H9 (cell line): ENCODE measurements around the gene KCNMA1. TPM values are rescaled to one million over a fixed set of nuclear protein-coding genes. Genes with fewer than 3 reads are reported as not detected.

Experiments
- DNase-seq: peaks from one replicate; pipeline ENCODE4 v3.0.0-alpha.2; 2017
- H2AFZ ChIP-seq: one replicate; pipeline ENCODE4 v1.6.1; 2013; ENCODE audit warnings: mild to moderate bottlenecking, low read length, control low read depth, moderate library complexity
- H2AK5ac ChIP-seq: 2 replicates; pipeline ENCODE4 v1.6.1; 2013; ENCODE audit warnings: low read length, control low read depth, mixed read lengths; ENCODE audit not compliant: insufficient read length
- H2BK120ac ChIP-seq: one replicate; pipeline ENCODE4 v1.6.1; 2013; ENCODE audit warnings: low read depth, mild to moderate bottlenecking, low read length, control low read depth, inconsistent platforms; ENCODE audit not compliant: poor library complexity, severe bottlenecking
- H2BK12ac ChIP-seq: 2 replicates; pipeline ENCODE4 v1.6.1; 2013; ENCODE audit warnings: low read length, control low read depth, mixed read lengths, low read depth; ENCODE audit not compliant: insufficient read length
- H2BK15ac ChIP-seq: 2 replicates; pipeline ENCODE4 v1.6.1; 2013; ENCODE audit warnings: low read depth, low read length, control low read depth
- H2BK20ac ChIP-seq: one replicate; pipeline ENCODE4 v1.6.1; 2013; ENCODE audit warnings: low read depth, mild to moderate bottlenecking, low read length, control low read depth, inconsistent platforms; ENCODE audit not compliant: poor library complexity, severe bottlenecking
- H2BK5ac ChIP-seq: 2 replicates; pipeline ENCODE4 v1.6.1; 2013; ENCODE audit warnings: low read length, control low read depth, mixed read lengths; ENCODE audit not compliant: insufficient read length
- H3K14ac ChIP-seq: 2 replicates; pipeline ENCODE4 v1.6.1; 2013; ENCODE audit warnings: low read length, control low read depth; ENCODE audit not compliant: insufficient read depth
- H3K18ac ChIP-seq: 2 replicates; pipeline ENCODE4 v1.6.1; 2013; ENCODE audit warnings: low read depth, mild to moderate bottlenecking, mixed read lengths, low read length, control low read depth; ENCODE audit not compliant: insufficient read length
- H3K23ac ChIP-seq: 2 replicates; pipeline ENCODE4 v1.6.1; 2013; ENCODE audit warnings: low read length, control low read depth, mixed read lengths, low read depth; ENCODE audit not compliant: insufficient read length
- H3K23me2 ChIP-seq: 2 replicates; pipeline ENCODE4 v1.6.1; 2013; ENCODE audit warnings: low read depth, mild to moderate bottlenecking, mixed read lengths, low read length, control low read depth; ENCODE audit not compliant: insufficient read length, poor library complexity, severe bottlenecking
- H3K27ac ChIP-seq: 2 replicates; pipeline ENCODE4 v1.5.1; 2013; ENCODE audit warnings: low read length, control low read depth, mixed read lengths, low read depth; ENCODE audit not compliant: insufficient read length
- H3K27me3 ChIP-seq: 2 replicates; pipeline ENCODE4 v1.6.1; 2013; ENCODE audit warnings: low read length, control low read depth, inconsistent platforms; ENCODE audit not compliant: insufficient read depth
- H3K4ac ChIP-seq: 2 replicates; pipeline ENCODE4 v1.6.1; 2013; ENCODE audit warnings: low read depth, mild to moderate bottlenecking, control low read depth, inconsistent platforms, low read length, moderate library complexity
- H3K4me1 ChIP-seq: 2 replicates; pipeline ENCODE4 v1.6.1; 2013; ENCODE audit warnings: low read length, control low read depth, inconsistent platforms; ENCODE audit not compliant: insufficient read depth
- H3K4me2 ChIP-seq: 2 replicates; pipeline ENCODE4 v1.6.1; 2013; ENCODE audit warnings: low read length, control low read depth, mixed read lengths; ENCODE audit not compliant: insufficient read length, insufficient read depth
- H3K56ac ChIP-seq: 2 replicates; pipeline ENCODE4 v1.6.1; 2013; ENCODE audit warnings: low read depth, mild to moderate bottlenecking, mixed read lengths, low read length, control low read depth; ENCODE audit not compliant: insufficient read length
- H3K79me1 ChIP-seq: 2 replicates; pipeline ENCODE4 v1.6.1; 2013; ENCODE audit warnings: low read depth, mild to moderate bottlenecking, moderate library complexity, low read length, control low read depth, inconsistent platforms; ENCODE audit not compliant: insufficient read depth, poor library complexity, severe bottlenecking
- H3K79me2 ChIP-seq: 2 replicates; pipeline ENCODE4 v1.6.1; 2013; ENCODE audit warnings: low read length, control low read depth, inconsistent platforms; ENCODE audit not compliant: insufficient read depth
- H3K9ac ChIP-seq: 2 replicates; pipeline ENCODE4 v1.6.1; 2013; ENCODE audit warnings: low read length, control low read depth, mixed read lengths; ENCODE audit not compliant: insufficient read length; ENCODE audit errors: extremely low read depth
- H3K9me3 ChIP-seq: one replicate; pipeline ENCODE4 v1.6.1; 2013; ENCODE audit warnings: low read depth, low read length, inconsistent platforms; ENCODE audit not compliant: control insufficient read depth
- H3T11ph ChIP-seq: one replicate; pipeline ENCODE4 v1.6.1; 2013; ENCODE audit warnings: mild to moderate bottlenecking, low read length, control low read depth, inconsistent platforms
- H4K20me1 ChIP-seq: one replicate; pipeline ENCODE4 v1.6.1; 2013; ENCODE audit not compliant: control insufficient read depth, insufficient read length, insufficient read depth
- H4K5ac ChIP-seq: 2 replicates; pipeline ENCODE4 v1.6.1; 2013; ENCODE audit warnings: low read depth, mild to moderate bottlenecking, mixed read lengths, low read length, control low read depth; ENCODE audit not compliant: insufficient read length
- H4K8ac ChIP-seq: replicated peaks from 2 replicates; pipeline ENCODE4 v1.6.1; 2013; ENCODE audit warnings: low read length, control low read depth, mixed read lengths, low read depth; ENCODE audit not compliant: insufficient read length
- H4K91ac ChIP-seq: 2 replicates; pipeline ENCODE4 v1.6.1; 2013; ENCODE audit warnings: low read depth, mild to moderate bottlenecking, moderate library complexity, mixed read lengths, low read length, control low read depth; ENCODE audit not compliant: insufficient read length
- H3K27ac Mint-ChIP-seq, 3 experiments: 2 replicates in 2 of 3; 3 replicates in 1 of 3; pipeline ENCODE4 v1.8.0; 2020 to 2021; ENCODE audit warnings: mixed read lengths in 3 of 3, mild to moderate bottlenecking in 1 of 3, moderate library complexity in 1 of 3
- H3K27me3 Mint-ChIP-seq: 2 replicates; pipeline ENCODE4 v1.8.0; 2021; ENCODE audit warnings: low read depth, mild to moderate bottlenecking, moderate library complexity, mixed read lengths
- H3K36me3 Mint-ChIP-seq, 3 experiments: 2 replicates in 2 of 3; 3 replicates in 1 of 3; pipeline ENCODE4 v1.8.0; 2020 to 2021; ENCODE audit warnings: low read depth in 3 of 3, mixed read lengths in 3 of 3; ENCODE audit not compliant: insufficient read depth in 1 of 3
- H3K4me1 Mint-ChIP-seq, 2 experiments: 2 replicates each; pipeline ENCODE4 v1.8.0; 2020; ENCODE audit warnings: mixed read lengths in 2 of 2
- H3K4me3 Mint-ChIP-seq, 2 experiments: 2 replicates in 1 of 2; 3 replicates in 1 of 2; pipeline ENCODE4 v1.8.0; 2020 to 2021; ENCODE audit warnings: mild to moderate bottlenecking in 2 of 2, mixed read lengths in 2 of 2, moderate library complexity in 1 of 2
- H3K9me3 Mint-ChIP-seq, 2 experiments: 2 replicates in 1 of 2; 3 replicates in 1 of 2; pipeline ENCODE4 v1.8.0; 2020; ENCODE audit warnings: mild to moderate bottlenecking in 2 of 2, mixed read lengths in 2 of 2, moderate library complexity in 1 of 2
- CTCF ChIP-seq: fragments of 200-600 bp; sonication (generic); conservative IDR thresholded peaks from 3 replicates; pipeline ENCODE4 v1.8.0; 2021; ENCODE audit warnings: antibody characterized with exemption, mild to moderate bottlenecking
- total RNA-seq: library from RNA; stranded (reverse); gene quantifications from 2 replicates; pipeline ENCODE4 v1.2.1, GENCODE V29; 2021

KCNMA1 gene
- total RNA-seq, 1 experiment from 2014 or later = 2.0 TPM

- Histone ChIP-seq H2BK15ac (no peak overlapping the region), H3K23me2 (no peaks in the 10 kb centered on the region), H3K4me2 (no peak overlapping the region), H3T11ph (no peak overlapping the region), H3K27ac (no peak overlapping the region), H3K4me1 (no peaks in the 10 kb centered on the region), H3K9me3 (no peaks in the 10 kb centered on the region), H3K56ac (no peak overlapping the region), H3K14ac (no peak overlapping the region), H4K20me1 (no peaks in the 10 kb centered on the region), H3K23ac (no peak overlapping the region), H2BK120ac (no peak overlapping the region), H3K27me3 (no peaks in the 10 kb centered on the region), H3K79me2 (no peaks in the 10 kb centered on the region), H2AFZ (no peak overlapping the region), H4K5ac (no peak overlapping the region), H2AK5ac (no peak overlapping the region), H4K91ac (no peak overlapping the region), H3K18ac (no peak overlapping the region), H2BK12ac (no peak overlapping the region), H2BK5ac (no peak overlapping the region), H2BK20ac (no peak overlapping the region), H3K9ac (no peak overlapping the region), H3K4ac (no peak overlapping the region), H4K8ac (no peak overlapping the region), H3K79me1 (no peaks in the 10 kb centered on the region)
- Mint-ChIP-seq H3K36me3 (no peaks in the 10 kb centered on the region), H3K27ac (no peak overlapping the region), H3K4me3 (no peak overlapping the region), H3K4me1 (peaks cover 4 to 6% of the 10 kb centered on the region in 2 experiments), H3K27me3 (peaks cover 3% of the 10 kb centered on the region), H3K9me3 (no peaks in the 10 kb centered on the region)
- no peak for DNase-seq
- no peak for TF ChIP-seq CTCF
Observed at GRCh38 chr10:77269163-77269562, 368.4 kb downstream of the KCNMA1 start.
